DMS 273 (cell line): ENCODE measurements around the gene PLA2G2C.

ENCODE experiments used
- DNase-seq: peaks from one replicate; lab custom pipeline; 2025; ENCODE audit not compliant: unreplicated experiment; lab: John Stamatoyannopoulos, UW

Gene PLA2G2C

DNA sequence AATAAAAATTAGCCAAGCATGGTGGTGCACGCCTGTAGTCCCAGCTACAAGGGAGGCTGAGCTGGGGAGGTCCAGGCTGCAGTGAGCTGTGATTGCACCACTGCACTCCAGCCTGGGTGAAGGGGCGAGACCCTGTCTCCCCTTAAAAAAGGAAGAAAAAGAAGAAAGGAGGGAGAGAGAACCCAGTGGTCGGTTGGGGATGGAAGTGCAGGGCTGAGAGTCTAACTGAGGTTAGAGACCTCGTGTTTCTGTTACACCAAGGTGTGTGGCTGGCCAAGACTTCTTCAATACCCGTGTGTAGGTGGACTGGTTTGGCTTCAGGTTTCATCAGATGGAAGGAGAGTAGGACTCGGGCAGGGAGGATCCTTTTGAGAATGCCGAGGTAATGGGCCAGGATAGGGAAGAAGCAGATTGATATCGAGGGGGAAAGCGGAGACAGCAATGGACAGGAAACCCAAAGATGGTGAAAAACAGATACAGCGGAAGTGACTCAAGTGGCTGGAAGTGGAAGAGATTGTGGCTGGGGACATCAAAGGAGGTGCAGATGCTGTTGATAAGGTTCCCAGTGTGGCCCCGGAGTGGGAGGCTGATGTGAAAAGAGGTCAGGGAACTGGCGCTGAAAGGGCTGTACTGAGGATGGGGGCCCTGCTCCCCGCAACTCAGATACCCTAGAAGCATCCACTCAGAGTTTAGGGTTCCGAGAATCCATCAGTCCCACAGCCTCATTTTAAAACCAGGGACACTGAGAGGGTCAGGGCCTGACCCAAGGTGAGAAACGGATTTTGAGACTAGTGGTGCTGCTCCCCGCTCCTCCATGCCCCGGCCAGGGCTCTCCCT is 1.1 kb downstream of the PLA2G2C start:
- no peak for DNase-seq

DNA sequence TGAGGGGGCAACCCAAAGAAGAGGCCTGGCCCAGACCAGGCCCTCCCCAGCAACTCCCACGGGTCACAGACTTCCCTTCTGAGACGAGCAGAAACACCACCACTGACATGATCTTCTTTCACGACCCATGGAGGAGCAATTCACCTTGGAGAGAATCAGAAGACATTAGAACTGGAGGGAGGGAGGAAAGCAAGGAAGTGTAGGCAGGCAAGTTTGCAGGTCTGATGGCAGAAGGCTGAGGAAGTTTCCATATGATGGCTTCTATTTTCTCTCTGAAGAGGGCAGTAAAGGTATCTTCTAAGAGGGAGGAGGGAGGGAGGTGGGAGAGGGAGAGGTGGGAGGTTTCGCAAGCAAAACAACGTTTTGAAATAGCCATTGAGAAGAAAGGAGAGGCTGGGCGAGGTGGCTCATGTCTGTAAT is 1.8 kb downstream of the PLA2G2C start:
- peak; percentile 12 for DNase-seq

DNA sequence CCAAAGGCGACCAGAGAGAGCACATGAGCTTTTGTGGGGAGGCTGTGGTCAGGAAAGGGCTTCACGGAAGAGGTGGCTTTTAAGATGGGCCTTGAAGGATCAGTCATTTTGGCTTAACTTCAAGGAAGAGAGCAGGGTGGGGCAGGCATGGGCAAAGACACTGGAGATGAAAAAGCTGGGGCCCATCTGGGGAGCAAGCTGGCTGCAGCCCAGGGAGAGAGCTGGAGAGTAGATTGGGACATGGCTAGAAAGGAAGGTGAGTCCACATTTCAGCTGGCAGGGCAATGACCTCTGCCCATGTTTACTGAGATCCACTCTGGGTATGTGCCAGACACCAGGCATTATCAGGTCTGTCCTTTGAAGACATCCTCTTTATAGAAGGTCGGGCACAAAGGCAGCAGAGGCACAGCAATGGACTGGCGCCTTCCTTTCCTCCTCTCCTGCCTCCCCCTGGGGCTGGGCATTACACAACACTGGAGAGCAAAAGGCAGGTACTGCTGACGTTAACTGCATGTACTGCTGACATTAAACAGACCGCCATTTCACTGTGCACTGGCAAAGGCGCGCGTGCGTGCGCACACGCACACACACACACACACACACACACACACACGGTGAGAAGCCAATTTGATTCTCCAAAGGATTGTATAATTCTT is 2.6 kb downstream of the PLA2G2C start:
- DNase-seq = no peak

DNA sequence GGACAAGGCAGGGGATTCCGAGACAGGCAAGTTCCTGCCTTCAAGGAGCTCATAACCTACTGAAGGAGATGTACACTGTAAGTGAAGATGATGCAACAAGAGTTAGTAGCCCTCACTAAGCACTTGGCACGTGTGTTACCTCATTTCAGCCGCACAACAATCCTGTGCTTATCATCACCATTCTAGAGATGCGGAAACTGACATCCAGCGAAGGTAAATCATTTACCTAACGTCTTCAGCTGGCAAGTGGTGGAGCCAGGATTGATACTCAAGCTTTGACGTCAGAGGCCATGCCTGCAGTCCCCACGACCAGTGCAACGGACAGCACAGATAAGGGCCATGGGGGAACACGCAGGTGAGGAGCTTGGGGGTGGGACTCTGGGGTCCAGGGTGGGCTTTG is 3.3 kb downstream of the PLA2G2C start:
- no peak for DNase-seq

DNA sequence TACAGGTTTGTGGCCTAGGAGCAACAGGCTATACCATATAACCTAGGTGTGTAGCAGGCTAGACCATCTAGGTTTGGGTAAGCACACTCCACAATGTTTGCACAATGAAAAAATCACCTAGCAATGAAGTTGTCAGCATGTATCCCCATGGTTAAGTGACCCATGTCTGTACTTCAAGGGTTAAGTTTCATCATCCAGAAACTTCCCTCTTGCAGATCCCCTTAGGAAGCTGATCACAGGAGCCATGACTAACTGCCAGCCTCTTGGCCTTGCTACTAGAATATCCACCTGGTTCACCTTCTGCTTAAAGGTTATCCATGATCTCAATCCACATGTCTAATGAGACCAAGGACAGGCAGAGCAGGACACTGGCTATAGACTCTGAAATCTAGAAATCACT is 3.9 kb downstream of the PLA2G2C start:
- no peak for DNase-seq

DNA sequence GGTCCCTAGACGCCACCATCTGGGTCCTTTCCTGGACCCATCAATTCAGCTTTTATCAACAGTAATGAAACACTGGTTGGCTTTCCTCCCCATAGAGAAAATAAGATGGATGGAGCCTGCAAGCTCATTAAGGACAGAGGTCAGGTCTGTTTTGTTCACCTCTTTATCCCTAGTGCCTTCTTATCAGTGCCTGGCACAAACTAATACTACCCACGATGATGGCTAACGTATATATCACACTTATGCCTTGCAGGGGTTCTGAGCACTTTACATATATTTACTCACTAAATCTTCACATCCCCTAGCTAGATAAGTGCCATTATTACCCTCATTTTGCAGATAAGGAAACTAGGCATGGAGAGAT is 5.5 kb downstream of the PLA2G2C start:
- no peak for DNase-seq

DNA sequence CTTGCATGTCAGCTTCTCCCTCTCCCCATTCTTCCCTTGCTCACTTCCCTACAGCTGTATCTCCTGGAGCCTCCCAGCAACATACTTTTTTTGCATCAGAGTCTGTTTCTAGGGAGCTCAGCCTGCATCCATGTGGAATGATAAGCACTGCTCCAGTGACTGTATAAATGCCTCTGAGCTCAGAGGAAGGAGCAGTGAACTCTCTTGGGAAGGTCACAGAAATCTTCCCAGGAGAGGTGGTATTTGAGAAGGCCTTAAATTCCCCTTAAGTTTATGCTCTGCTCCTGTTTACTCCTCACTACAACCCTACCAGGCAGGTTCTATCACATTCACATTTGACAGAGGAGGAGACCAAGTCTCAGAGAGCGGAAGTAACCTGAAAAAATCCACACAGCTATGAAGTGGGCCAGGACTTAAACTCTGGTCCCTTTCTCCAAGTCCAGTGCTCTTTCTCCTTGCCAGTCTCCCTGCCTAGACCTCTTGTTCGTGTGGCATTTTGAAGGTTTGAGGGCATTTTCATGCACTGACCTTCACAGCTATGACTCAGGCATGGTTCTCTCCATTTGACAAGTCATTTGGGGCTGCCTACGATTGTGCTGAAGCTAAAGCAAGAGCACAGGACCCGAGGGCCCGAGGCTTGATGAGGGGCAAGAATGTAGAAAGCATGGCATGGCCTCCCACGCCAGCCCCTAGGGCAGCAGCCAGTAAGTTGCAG is 6.0 kb downstream of the PLA2G2C start:
- no peak for DNase-seq

DNA sequence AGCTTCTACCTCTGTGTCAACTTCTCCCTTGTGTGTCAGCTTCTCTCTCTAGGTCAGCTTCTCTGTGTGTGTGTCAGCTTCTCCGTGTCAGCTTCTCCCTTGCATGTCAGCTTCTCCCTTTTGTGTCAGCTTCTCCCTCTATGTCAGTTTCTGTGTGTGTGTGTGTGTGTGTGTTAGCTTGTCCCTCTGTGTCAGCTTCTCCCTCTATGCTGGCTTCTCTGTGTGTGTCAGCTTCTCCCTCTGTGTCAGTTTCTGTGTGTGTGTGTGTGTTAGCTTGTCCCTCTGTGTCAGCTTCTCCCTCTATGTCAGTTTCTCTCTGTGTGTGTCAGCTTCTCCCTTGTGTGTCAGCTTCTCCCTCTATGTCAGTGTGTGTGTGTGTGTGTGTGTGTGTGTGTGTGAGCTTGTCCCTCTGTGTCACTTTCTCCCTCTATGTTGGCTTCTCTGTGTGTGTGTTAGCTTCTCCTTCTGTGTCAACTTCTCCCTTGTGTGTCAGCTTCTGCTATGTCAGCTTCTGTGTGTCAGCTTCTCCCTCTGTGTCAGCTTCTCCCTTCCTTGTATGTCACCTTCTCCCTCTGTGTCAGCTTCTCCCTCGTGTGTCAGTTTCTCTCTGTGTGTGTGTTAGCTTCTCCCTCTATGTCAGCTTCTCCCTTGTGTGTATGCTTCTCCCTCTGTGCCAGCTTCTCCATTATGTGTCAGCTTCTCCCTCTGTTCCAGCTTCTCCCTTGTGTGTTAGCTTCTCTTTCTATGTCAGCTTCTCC is 6.8 kb downstream of the PLA2G2C start:
- no peak for DNase-seq

DNA sequence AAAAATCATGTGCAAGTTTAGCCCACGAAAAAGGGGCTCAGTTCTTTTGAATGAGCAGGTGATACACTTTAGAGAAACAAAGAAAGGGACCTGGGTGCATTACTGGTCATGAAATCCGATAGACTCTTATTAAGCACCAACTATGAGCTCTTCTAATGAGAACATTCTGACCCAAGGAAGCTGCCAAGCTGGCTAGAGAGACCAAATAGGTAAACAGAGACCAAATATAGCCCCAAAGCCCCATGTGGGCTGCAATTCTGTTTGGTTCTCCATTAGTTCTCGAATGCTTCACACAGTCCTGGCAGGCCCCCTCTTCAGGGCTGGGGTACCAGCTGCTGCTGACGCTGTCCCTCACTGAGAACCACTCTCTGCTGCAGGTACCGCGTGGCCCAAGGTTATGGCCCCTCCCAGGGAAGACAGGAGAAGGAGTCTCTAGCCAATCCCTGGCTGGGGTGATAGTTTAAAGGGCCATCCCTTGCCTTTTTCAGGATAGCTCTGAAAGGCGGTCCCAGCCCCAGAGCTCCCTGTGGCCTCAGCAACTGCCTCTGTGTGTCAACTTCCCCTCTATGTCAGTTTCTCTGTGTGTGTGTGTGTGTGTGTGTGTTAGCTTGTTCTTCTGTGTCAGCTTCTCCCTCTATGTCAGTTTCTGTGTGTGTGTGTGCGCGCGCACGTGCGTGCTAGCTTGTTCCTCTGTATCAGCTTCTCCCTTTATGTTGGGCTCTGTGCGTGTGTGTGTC is 7.5 kb downstream of the PLA2G2C start:
- no peak for DNase-seq

DNA sequence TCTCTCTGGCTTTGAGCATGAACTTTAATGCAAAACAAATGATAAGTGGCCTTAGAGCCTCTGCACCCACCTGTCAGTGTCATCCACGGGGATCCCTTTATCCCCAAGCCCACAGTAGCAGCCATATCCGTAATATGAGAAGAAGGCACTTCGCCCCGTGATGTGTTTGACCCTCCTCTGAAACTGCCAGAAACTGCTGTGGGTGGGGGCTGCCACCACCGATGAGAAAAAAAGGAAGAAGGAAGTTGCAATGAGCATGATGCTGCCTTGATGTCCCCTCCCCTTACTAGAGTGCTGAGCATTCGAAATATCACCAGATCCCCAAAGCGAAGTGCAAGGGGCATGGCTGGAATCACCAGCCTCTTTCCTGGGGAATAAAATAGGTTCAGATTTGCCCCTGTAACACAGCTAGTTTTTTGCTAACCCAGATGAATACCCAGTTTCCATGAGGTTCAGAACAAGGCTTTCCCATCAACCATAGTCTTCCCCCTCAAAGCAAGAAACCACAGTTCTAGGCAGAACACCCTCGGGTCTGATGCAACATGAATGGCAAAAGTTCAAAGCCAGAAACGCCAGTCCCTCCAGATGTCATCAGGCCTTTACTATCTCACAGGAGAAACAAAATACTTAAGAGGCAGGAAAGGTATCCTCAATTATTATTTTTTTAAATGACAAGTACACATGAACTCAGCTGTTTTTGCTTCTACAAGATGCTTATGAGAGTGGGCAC is 11.2 kb downstream of the PLA2G2C start:
- peak; percentile 24 for DNase-seq

DNA sequence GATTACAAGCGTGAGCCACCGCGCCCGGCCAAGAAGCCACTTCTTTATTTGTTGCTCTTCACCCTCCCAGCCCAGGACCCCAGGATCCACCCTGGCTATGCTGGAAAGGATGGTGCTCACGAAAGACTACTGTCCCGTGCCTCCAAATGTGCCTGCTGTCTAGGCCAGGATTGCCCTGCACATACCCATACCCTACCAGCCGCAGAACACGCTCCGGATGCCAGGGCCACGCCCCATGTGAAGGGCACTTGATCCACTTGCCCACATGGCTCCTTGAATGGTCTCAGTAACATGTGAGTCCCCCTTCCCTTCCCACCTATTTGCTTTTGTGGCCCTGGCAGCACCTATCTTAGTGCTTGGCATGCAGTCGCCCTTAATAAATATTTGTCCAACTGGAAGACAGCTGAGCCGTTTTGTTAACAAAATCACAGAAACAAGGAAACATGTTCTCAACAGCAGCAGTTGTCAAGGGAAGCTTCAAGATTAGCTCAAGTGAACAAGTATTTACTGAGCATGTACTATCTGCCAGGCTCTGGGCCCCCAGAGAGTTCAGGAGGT is 14.2 kb downstream of the PLA2G2C start:
- no peak for DNase-seq

DNA sequence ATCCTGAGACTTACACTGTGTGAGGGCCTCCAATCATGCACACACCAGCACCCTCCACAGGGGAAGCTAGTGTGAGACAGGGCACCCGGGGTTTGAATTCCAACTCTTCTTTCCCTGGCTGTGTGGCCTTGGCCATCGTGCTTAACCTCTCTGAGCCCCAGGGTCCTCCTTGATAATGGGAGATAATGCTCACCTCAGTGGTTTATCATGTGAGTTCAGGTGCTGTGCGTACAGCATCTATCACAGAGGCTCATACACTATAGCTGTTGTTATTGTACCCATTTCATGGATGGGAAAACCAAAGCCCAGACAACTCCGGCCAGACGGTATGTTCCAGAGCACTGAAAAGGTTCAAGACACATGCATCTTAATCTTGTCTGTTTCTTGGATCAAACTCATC is 16.4 kb downstream of the PLA2G2C start:
- no peak for DNase-seq

DNA sequence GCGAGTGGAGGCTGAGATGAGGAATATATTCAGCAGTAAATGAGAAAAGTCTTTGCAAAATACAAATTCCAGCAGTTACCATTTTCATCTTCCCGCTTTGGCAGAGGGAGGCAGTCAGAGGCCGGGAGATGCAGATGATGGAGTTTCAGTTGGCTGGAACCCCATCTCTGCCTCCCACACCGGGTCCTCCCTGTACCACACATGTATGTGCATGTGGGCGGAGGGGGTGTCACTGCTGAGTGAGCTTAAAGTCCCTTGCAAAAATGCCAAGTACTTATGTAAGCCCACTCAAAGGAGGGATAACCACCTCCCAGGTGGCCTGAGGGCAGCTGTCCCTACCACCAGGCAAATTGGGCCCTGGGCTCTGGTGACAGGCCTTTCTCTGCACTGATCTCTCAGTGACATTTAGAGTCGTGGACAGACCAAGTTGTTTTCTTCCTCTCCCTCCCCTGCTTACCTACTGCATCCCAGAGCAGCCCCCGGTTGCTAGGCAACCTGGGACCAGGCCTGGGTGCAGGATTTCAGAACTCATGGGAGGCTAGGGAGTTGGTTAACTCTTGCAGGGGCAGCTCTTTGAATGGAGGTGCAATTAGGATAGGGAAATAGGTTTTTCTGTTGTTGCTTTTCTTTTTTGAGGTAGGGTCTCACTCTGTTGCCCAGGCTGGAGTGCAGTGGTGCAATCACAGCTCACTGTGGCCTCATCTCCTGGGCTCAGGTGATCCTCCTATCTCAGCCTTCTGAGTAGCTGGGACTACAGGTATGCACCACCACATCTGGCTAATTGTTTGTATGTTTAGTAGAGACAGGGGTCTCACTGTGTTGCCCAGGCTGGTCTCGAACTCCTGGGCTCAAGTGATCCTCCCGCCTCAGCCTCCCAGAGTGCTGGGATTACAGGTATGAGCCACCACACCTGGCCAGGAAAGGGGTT is 17.5 kb downstream of the PLA2G2C start:
- peak; percentile 76 for DNase-seq

DNA sequence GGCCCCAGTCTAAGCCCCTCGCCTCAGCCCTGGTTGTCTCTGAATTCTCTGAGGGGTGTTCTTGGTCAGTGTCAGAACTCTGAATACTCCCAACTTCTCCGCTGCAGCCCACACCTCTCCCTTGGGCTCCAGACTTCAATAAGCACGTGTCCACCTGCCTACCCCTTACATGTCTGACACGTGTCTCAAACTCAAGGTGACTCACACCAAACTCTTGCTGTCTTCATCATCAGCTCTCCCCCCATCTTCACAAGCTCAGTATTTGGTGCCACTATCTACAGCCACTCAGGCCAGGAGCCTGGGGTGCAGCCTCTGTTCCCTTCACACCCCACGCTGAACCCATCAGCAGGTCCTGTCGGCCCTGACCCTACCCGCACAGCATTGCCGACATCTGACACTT is 19.2 kb downstream of the PLA2G2C start:
- no peak for DNase-seq

DNA sequence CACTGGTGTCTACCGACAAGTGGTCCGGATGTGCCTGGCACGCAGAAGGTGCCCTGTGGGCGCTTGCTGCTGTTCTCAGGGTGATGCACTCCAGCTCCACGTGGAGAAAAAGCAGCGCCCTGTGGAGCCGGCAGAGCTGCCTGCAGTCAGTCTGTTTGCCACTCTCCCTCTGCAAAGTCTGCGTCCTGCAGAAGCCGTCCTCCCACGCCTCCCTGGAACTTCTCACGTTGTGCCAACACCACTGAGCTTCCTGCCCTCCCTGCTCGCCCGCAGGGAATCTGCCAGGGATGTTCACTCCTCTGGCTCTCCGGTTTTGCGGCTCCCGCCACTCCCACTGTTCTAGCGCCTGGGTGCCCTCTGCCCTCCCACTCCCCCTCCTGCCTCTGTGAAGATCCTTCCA is 20.3 kb downstream of the PLA2G2C start:
- no peak for DNase-seq

DNA sequence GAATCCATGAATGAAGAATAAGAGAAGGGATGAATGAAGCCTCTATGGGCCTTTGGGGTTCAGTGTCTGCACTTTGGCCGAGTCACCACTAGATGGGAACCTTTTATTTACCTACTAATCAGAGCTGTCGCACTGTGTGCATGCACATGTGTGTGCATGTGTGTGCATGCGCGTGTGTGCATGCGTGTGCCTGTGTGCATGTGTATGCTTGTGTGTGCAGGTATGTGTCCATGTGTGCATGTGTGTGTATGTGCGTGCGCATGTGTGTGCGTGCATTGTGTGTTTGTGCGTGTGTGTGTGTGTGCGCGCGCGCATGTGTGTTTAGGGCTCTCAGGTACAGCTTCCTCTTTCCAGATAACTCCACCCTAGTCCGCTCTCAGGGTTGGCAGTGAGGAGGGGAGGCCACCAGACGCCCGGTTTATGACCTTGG is 20.8 kb downstream of the PLA2G2C start:
- DNase-seq = peak; percentile 64

DNA sequence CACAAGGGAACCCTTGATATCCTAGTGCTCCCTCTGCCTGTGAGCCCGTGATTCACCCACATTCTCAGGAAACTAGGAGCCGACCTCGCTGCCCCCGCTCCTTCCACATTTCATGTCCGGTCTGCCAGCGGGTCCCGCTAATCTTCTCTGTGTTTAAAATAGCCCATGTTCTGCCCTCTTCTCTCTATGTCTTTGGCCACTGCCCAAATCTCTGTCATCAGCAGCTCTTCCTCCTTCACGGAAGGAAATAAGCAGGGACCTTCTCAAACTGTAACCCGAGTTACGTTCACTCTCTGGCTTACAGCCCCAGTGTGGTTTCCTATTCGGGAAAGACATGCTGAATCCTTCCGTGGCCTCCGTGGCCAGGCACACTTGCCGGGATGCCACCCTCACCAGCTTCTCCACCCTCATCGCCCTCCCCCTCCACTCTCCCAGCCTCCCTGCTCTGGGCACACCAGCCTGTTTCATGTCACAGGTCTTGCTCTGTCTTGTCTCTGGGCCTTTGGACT is 21.6 kb downstream of the PLA2G2C start:
- no peak for DNase-seq

DNA sequence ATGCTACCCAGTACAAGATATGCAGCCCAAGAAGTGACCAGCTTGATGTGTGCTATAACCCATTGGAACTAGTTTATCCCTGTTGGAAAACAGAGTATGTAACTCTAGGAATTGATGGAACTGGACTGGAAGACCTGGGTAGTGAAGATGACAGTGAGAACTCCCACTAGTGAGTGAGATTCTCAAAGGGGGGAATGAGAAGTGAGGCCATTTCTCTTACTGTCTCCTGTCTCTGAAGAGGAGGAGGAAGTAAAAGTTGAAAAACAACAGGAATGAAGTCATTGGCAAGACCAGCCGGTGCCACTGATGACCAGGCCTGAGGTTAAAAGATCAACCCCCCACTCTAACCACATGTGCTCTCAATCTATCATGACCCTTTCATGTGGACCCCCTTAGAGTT is 26.3 kb downstream of the PLA2G2C start:
- DNase-seq = peak; percentile 17
